GM20000 (cell line): Measurements from ENCODE around the gene MOSPD2.
A peak's percentile ranks its signal among the peaks of the same experiment; 100 is the strongest.

Experiments
- DNase-seq: peaks from one replicate; pipeline ENCODE4 v3.0.0; 2012; ENCODE audit warnings: low spot score
- CTCF ChIP-seq: IDR thresholded peaks from 2 replicates; pipeline ENCODE4 v1.5.1; 2012; ENCODE audit warnings: mild to moderate bottlenecking, control low read depth; ENCODE audit errors: extremely low read depth, missing control alignments

Gene MOSPD2

GRCh38 chrX:14872851-14873675 lies at the start of gene MOSPD2, which contains the start of gene FANCB:
Gene MOSPD2, plus strand, starts transcription at chrX:14873421. Its CDS starts 108 bp downstream, at chrX:14873529.
Gene FANCB, minus strand, starts transcription at chrX:14873069. Its CDS starts 7,559 bp downstream, at chrX:14865510.
- TF ChIP-seq CTCF = no peak
- DNase-seq = peak; percentile 89

- no peak for TF ChIP-seq CTCF
- DNase-seq = no peak
Measured at GRCh38 chrX:14825851-14826250, 47.4 kb upstream of the MOSPD2 start.

GRCh38 chrX:14826319-14826718 lies 46.9 kb upstream of the MOSPD2 start:
- DNase-seq = no peak
- TF ChIP-seq CTCF = no peak

GRCh38 chrX:14829643-14830042 lies 43.6 kb upstream of the MOSPD2 start:
- no peak for TF ChIP-seq CTCF
- no peak for DNase-seq

- no peak for DNase-seq
Measured at GRCh38 chrX:14832151-14832550, 41.1 kb upstream of the MOSPD2 start.

GRCh38 chrX:14832586-14832985 lies 40.6 kb upstream of the MOSPD2 start:
- DNase-seq = no peak
- no peak for TF ChIP-seq CTCF

More at GRCh38 chrX:14832151-14832550, 41.1 kb upstream of the MOSPD2 start:
- TF ChIP-seq CTCF = no peak

- no peak for TF ChIP-seq CTCF
- DNase-seq = no peak
Measured at GRCh38 chrX:14837155-14837554, 36.1 kb upstream of the MOSPD2 start.
